CD4-positive, CD25-positive, alpha-beta regulatory T cell (primary cell): ENCODE measurements around the gene CD1D. TPM values are rescaled to one million over a fixed set of nuclear protein-coding genes. Genes with fewer than 3 reads are reported as not detected.

Experiments
- ATAC-seq, 2 donors: fragments of 150-1000 bp; cut with Tn5 transposase; one replicate each; pipeline ENCODE4 v1.10.0; 2021; ENCODE audit warnings: low read depth in 2 of 2, moderate number of reproducible peaks in 2 of 2, moderate library complexity in 1 of 2
- DNase-seq, 3 donors: peaks; one replicate each; pipeline versions ENCODE4 v3.0.0 to v3.0.0-alpha.2; 2012 to 2022; ENCODE audit warnings: mixed read lengths in 1 of 3
- H3K27ac ChIP-seq: one replicate; pipeline ENCODE4 v1.7.0; 2013; ENCODE audit warnings: mild to moderate bottlenecking, low read length; ENCODE audit not compliant: insufficient read depth, poor library complexity, severe bottlenecking
- H3K27me3 ChIP-seq: one replicate; pipeline ENCODE4 v1.7.0; 2013; ENCODE audit warnings: low read length; ENCODE audit not compliant: control insufficient read depth, insufficient read depth
- H3K36me3 ChIP-seq: one replicate; pipeline ENCODE4 v1.7.0; 2013; ENCODE audit warnings: mild to moderate bottlenecking, low read length, moderate library complexity; ENCODE audit not compliant: control insufficient read depth, insufficient read depth
- H3K4me1 ChIP-seq: 2 replicates; pipeline ENCODE4 v1.7.0; 2013; ENCODE audit warnings: mild to moderate bottlenecking, low read length; ENCODE audit not compliant: insufficient read depth, control insufficient read depth, poor library complexity, severe bottlenecking
- H3K4me3 ChIP-seq: one replicate; pipeline ENCODE4 v1.7.0; 2013; ENCODE audit warnings: low read depth, mild to moderate bottlenecking, low read length, moderate library complexity
- H3K9me3 ChIP-seq, 2 experiments: 1 replicate in 1 of 2; 2 replicates in 1 of 2; pipeline ENCODE4 v1.7.0; 2013; ENCODE audit warnings: low read length in 2 of 2, mild to moderate bottlenecking in 1 of 2, moderate library complexity in 1 of 2; ENCODE audit not compliant: control insufficient read depth in 2 of 2
- H3K27ac Mint-ChIP-seq, 3 donors: one replicate each; pipeline ENCODE4 v1.8.0; 2020 to 2022; ENCODE audit warnings: mild to moderate bottlenecking in 3 of 3, mixed read lengths in 3 of 3, moderate library complexity in 2 of 3
- H3K27me3 Mint-ChIP-seq: one replicate; pipeline ENCODE4 v1.8.0; 2022; ENCODE audit warnings: mild to moderate bottlenecking, mixed read lengths
- H3K36me3 Mint-ChIP-seq: one replicate; pipeline ENCODE4 v1.8.0; 2020; ENCODE audit warnings: mixed read lengths
- H3K4me1 Mint-ChIP-seq, 4 donors: one replicate each; pipeline ENCODE4 v1.8.0; 2020 to 2022; ENCODE audit warnings: mixed read lengths in 4 of 4, mild to moderate bottlenecking in 1 of 4
- H3K4me3 Mint-ChIP-seq, 4 donors: one replicate each; pipeline ENCODE4 v1.8.0; 2020 to 2022; ENCODE audit warnings: mild to moderate bottlenecking in 4 of 4, mixed read lengths in 4 of 4, moderate library complexity in 3 of 4
- H3K9me3 Mint-ChIP-seq, 7 donors: one replicate each; pipeline ENCODE4 v1.8.0; 2020 to 2022; ENCODE audit warnings: mixed read lengths in 7 of 7, mild to moderate bottlenecking in 3 of 7, moderate library complexity in 2 of 7
- polyA plus RNA-seq, 4 donors: library from polyadenylated mRNA; unstranded; fragments of 300-500 nt; fragmentation: Illumina TruSeq; gene quantifications; one replicate each; pipeline ENCODE4 v1.2.3, GENCODE V29; 2021
- total RNA-seq: library from RNA; stranded (reverse); gene quantifications from one replicate; pipeline ENCODE4 v1.2.3, GENCODE V29; 2022

Gene CD1D
- total and polyA plus RNA-seq, 5 donors from 2014 or later = 0.12 to 0.16 TPM; not detected in 3

DNA sequence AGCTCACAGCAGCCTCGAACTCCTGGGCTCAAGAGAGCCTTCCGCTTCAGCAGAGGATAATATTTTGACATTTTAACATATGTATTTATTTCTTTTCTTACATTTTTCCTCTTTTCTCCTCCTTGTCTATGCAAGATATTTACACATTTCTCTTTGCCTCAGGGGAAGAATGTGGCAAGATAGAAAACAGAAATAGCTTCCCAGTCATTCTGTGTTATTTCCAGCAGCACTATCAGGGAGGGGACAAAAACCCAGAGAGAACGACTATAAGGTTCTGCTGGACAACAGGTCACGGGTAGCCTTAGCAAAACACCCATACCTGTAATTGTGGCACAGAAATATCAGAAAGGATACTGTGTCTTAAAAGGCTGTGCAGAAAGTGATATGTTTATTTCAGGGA, 7.9 kb downstream of the CD1D start:
- H3K27me3 Mint-ChIP-seq = peaks cover 22% of the 10 kb centered on the region
- Histone ChIP-seq H3K36me3 (no peaks in the 10 kb centered on the region), H3K9me3 (no peaks in the 10 kb centered on the region), H3K4me1 (no peaks in the 10 kb centered on the region), H3K27ac (no peak overlapping the region), H3K4me3 (no peak overlapping the region), H3K27me3 (peaks cover 6% of the 10 kb centered on the region)
- ATAC-seq (no peak), DNase-seq (no peak)
- no peak overlapping the region for H3K4me3 Mint-ChIP-seq
- H3K27ac Mint-ChIP-seq = no peak overlapping the region
- no peaks in the 10 kb centered on the region for H3K36me3 Mint-ChIP-seq
- H3K9me3 Mint-ChIP-seq = peaks cover 0 to 3% (median 0%) of the 10 kb centered on the region in 7 donors
- H3K4me1 Mint-ChIP-seq = no peaks in the 10 kb centered on the region

- Histone ChIP-seq H3K4me3 (no peak overlapping the region), H3K27ac (no peak overlapping the region), H3K4me1 (no peaks in the 10 kb centered on the region), H3K36me3 (no peaks in the 10 kb centered on the region), H3K9me3 (no peaks in the 10 kb centered on the region), H3K27me3 (peaks cover 6% of the 10 kb centered on the region)
- DNase-seq (no peak), ATAC-seq (no peak)
- H3K27ac Mint-ChIP-seq = no peak overlapping the region
- no peak overlapping the region for H3K4me3 Mint-ChIP-seq
- H3K36me3 Mint-ChIP-seq = no peaks in the 10 kb centered on the region
- H3K4me1 Mint-ChIP-seq = no peaks in the 10 kb centered on the region
- peaks cover 0 to 4% (median 0%) of the 10 kb centered on the region in 7 donors for H3K9me3 Mint-ChIP-seq
- H3K27me3 Mint-ChIP-seq = peaks cover 22% of the 10 kb centered on the region
Observed at GRCh38 chr1:158189624-158190023, 8.9 kb downstream of the CD1D start.

DNA sequence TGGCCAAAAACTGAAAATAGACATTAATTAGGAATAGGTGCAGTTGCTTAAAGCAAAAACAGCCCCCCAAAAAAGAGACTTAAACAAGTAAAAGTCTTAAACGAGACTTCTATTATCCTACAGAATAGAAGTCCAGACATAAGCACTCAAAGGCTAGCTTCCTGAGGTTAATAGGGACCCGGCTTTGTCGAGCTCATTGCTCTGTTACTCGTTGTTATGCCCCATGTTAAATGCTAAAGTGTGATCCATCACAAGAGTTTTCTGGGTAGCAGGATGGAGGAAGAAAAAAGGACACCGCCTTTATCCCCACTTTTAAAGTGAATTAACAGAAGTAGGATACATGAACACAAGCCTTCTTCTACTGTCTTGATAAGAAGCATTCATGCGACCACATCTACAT, 10.6 kb downstream of the CD1D start:
- no peaks in the 10 kb centered on the region for H3K36me3 Mint-ChIP-seq
- DNase-seq = no peak
- Histone ChIP-seq H3K4me1 (no peaks in the 10 kb centered on the region), H3K9me3 (no peaks in the 10 kb centered on the region), H3K4me3 (no peak overlapping the region), H3K27me3 (peaks cover 6% of the 10 kb centered on the region), H3K27ac (no peak overlapping the region), H3K36me3 (no peaks in the 10 kb centered on the region)
- ATAC-seq = no peak
- peaks cover 28% of the 10 kb centered on the region for H3K27me3 Mint-ChIP-seq
- H3K4me3 Mint-ChIP-seq = no peak overlapping the region
- no peaks in the 10 kb centered on the region for H3K4me1 Mint-ChIP-seq
- peaks cover 0 to 3% (median 0%) of the 10 kb centered on the region in 7 donors for H3K9me3 Mint-ChIP-seq
- H3K27ac Mint-ChIP-seq = no peak overlapping the region

GRCh38 chr1:158196461-158196860, 15.8 kb downstream of the CD1D start:
- peaks cover 0 to 4% (median 0%) of the 10 kb centered on the region in 4 donors for H3K4me1 Mint-ChIP-seq
- Histone ChIP-seq H3K27ac (no peak overlapping the region), H3K36me3 (no peaks in the 10 kb centered on the region), H3K4me1 (no peaks in the 10 kb centered on the region), H3K4me3 (no peak overlapping the region), H3K27me3 (peaks cover 6% of the 10 kb centered on the region), H3K9me3 (no peaks in the 10 kb centered on the region)
- H3K27me3 Mint-ChIP-seq = peaks cover 36% of the 10 kb centered on the region
- no peak overlapping the region for H3K4me3 Mint-ChIP-seq
- ATAC-seq = no peak
- H3K36me3 Mint-ChIP-seq = no peaks in the 10 kb centered on the region
- DNase-seq = no peak
- no peak overlapping the region for H3K27ac Mint-ChIP-seq
- H3K9me3 Mint-ChIP-seq = peaks cover 0 to 3% (median 0%) of the 10 kb centered on the region in 7 donors

DNA sequence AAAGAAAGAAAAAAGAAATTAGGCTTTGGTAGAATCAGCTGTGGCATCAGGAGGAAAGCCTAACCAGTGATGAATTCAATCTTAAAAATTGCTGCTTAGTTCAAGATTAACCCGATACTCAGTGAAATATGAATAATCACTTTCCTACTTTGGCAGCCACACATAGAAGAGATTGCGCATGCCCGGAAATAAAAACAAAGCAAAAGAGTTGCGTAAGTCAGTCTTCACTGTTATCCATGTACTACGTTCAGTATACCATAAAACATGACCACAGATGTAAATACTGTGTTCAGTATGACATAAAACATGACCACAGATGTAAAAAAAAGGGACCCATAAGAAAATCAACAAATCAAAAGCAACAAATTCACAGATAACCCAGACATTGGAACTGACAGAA, 19.2 kb downstream of the CD1D start:
- no peaks in the 10 kb centered on the region for H3K36me3 Mint-ChIP-seq
- peaks cover 35% of the 10 kb centered on the region for H3K27me3 Mint-ChIP-seq
- no peak for ATAC-seq

DNA sequence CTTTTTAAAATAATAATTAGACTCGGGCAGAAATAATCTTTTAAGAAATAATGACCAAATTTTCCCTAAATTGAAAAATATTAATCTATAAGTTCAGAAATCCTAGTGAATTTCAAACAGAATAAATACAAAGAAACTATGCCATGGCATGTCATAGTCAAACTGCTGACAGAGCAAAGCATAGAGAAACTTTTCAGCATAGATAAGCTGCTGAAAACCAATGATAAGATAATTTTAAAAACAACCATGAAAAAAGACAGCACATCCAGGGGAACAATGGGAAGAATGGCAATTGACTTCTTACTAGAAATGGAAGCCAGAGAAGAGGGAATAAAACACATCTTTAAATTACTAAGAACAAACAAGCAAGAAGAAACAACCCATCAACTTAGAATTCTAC, 19.8 kb downstream of the CD1D start:
- ATAC-seq (no peak), DNase-seq (no peak)
- no peak overlapping the region for H3K4me3 ChIP-seq
- H3K4me1 ChIP-seq = peaks cover 6% of the 10 kb centered on the region
- H3K27me3 ChIP-seq = peaks cover 18% of the 10 kb centered on the region
- no peaks in the 10 kb centered on the region for H3K36me3 ChIP-seq
- Mint-ChIP-seq H3K4me1 (peaks cover 0 to 12% (median 7%) of the 10 kb centered on the region in 4 donors), H3K27ac (no peak overlapping the region), H3K4me3 (no peak overlapping the region), H3K9me3 (peaks cover 0 to 2% (median 0%) of the 10 kb centered on the region in 7 donors), H3K27me3 (peaks cover 34% of the 10 kb centered on the region), H3K36me3 (no peaks in the 10 kb centered on the region)
- no peak overlapping the region for H3K27ac ChIP-seq
- H3K9me3 ChIP-seq = no peaks in the 10 kb centered on the region

More for the DNA sequence above, 19.2 kb downstream of the CD1D start:
- no peak overlapping the region for H3K4me3 Mint-ChIP-seq
- no peak for DNase-seq
- H3K9me3 ChIP-seq = no peaks in the 10 kb centered on the region
- no peak overlapping the region for H3K27ac ChIP-seq
- no peak overlapping the region for H3K4me3 ChIP-seq
- peaks cover 0 to 12% (median 7%) of the 10 kb centered on the region in 4 donors for H3K4me1 Mint-ChIP-seq
- peaks cover 6% of the 10 kb centered on the region for H3K4me1 ChIP-seq
- peaks cover 0 to 3% (median 0%) of the 10 kb centered on the region in 7 donors for H3K9me3 Mint-ChIP-seq
- no peaks in the 10 kb centered on the region for H3K36me3 ChIP-seq
- H3K27me3 ChIP-seq = peaks cover 17% of the 10 kb centered on the region
- no peak overlapping the region for H3K27ac Mint-ChIP-seq

DNA sequence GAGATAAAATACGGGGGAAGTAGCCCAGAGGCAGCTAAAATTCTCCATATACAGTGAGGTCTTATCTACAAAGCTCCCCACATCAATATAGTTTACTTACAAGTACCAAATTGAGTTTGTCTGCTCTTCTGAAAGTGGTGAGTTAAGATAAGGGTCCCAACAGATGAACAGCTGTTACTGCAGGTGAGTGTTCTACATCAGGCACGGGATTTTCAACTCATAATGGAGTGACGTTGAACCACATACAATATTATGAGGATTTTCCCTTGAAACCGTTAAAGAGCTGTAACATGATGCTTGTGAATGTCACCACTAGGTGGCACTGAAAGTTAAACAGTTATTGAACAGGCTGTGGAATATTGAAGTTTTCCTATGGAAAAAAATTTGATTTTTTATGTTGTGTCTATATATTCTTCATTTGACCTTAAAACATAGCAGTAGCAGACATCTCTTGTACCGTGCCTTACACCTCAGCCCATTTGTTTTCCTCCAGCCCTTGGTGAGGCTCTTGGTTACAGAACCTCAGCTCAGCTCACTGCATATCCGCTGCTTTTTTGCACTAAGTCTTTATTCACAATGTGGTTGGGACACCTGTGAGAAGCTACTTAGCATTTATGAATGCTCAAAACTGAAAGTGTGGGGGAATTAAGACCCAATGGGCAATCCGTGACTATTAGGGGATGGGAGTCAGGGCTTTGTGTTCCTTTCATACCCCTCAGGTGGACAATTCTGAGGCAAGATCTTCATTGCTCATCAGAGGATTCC, 23.2 kb downstream of the CD1D start:
- no peak overlapping the region for H3K4me3 ChIP-seq
- no peaks in the 10 kb centered on the region for H3K36me3 ChIP-seq
- peaks cover 0 to 12% (median 7%) of the 10 kb centered on the region in 4 donors for H3K4me1 Mint-ChIP-seq
- H3K27me3 Mint-ChIP-seq = peaks cover 33% of the 10 kb centered on the region
- DNase-seq (peak in 2 of 3 donors; percentile 37 to 45), ATAC-seq (peak in 1 of 2 donors; percentile 47)
- no peaks in the 10 kb centered on the region for H3K36me3 Mint-ChIP-seq
- no peaks in the 10 kb centered on the region for H3K9me3 ChIP-seq
- peaks cover 6% of the 10 kb centered on the region for H3K4me1 ChIP-seq
- peaks cover 15% of the 10 kb centered on the region for H3K27me3 ChIP-seq
- H3K27ac Mint-ChIP-seq = no peak overlapping the region
- H3K9me3 Mint-ChIP-seq = peaks cover 0 to 2% (median 0%) of the 10 kb centered on the region in 7 donors
- no peak overlapping the region for H3K27ac ChIP-seq
- H3K4me3 Mint-ChIP-seq = no peak overlapping the region

DNA sequence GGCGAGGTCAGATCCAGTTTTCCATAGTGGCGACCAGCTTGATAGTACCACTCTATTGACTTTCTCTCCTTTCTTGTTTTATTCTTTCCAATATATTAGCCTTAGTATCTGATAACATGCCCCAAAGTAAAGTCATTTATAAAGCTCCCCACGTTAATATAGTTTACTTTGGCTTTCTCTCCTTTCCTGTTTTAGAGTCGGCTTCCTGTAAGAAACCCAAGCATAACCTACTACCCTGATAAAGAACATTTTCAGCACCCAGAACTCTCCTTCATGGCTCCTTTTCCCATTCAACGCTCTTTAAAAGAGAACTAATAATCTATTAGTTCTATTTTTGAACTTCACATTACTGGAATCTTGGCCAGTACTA, 23.7 kb downstream of the CD1D start:
- DNase-seq = no peak
- Mint-ChIP-seq H3K4me1 (peaks cover 0 to 12% (median 7%) of the 10 kb centered on the region in 4 donors), H3K4me3 (no peak overlapping the region), H3K27ac (no peak overlapping the region), H3K9me3 (peaks cover 0 to 2% (median 0%) of the 10 kb centered on the region in 7 donors), H3K27me3 (peaks cover 36% of the 10 kb centered on the region), H3K36me3 (no peaks in the 10 kb centered on the region)
- Histone ChIP-seq H3K4me3 (no peak overlapping the region), H3K9me3 (no peaks in the 10 kb centered on the region), H3K27me3 (peaks cover 15% of the 10 kb centered on the region), H3K27ac (no peak overlapping the region), H3K4me1 (peaks cover 6% of the 10 kb centered on the region), H3K36me3 (no peaks in the 10 kb centered on the region)
- no peak for ATAC-seq
